ENCODE measurements around the gene LGSN. TPM values are rescaled to one million over a fixed set of nuclear protein-coding genes. Genes with fewer than 3 reads are reported as not detected.

The LGSN gene
- total and polyA plus RNA-seq, 7 experiments from 2014 or later, result 0.11 to 0.21 TPM; not detected in 5

- H3K27ac Mint-ChIP-seq, result no peak overlapping the region
- Histone ChIP-seq H3K27me3 (ENCODE audit: control insufficient read depth in 2 of 2, insufficient read depth in 2 of 2, low read length in 2 of 2) (no peaks in the 10 kb centered on the region), H3K9me3 (ENCODE audit: control insufficient read depth in 2 of 3, low read length in 3 of 3) (no peaks in the 10 kb centered on the region), H3K36me3 (ENCODE audit: control insufficient read depth in 2 of 3, insufficient read depth in 3 of 3, low read length in 3 of 3) (no peaks in the 10 kb centered on the region), H3K4me3 (ENCODE audit: low read length) (no peak overlapping the region), H3K4me1 (ENCODE audit: control insufficient read depth in 2 of 2, insufficient read depth in 2 of 2, low read length in 2 of 2) (no peaks in the 10 kb centered on the region), H3K27ac (ENCODE audit: low read depth, low read length) (no peak overlapping the region)
- ChIA-PET POLR2A (no interaction called here), CTCF (no interaction called here)
- DNase-seq, result no peak
- peaks cover 0 to 7% (median 4%) of the 10 kb centered on the region in 5 donors for H3K27me3 Mint-ChIP-seq
- ATAC-seq, result no peak
- H3K4me1 Mint-ChIP-seq, result no peaks in the 10 kb centered on the region
- intact Hi-C loops (cut with micrococcal nuclease), result no loop called here
- peaks cover 0 to 11% (median 0%) of the 10 kb centered on the region in 11 donors for H3K9me3 Mint-ChIP-seq
- no peaks in the 10 kb centered on the region for H3K36me3 Mint-ChIP-seq
- no peak overlapping the region for H3K4me3 Mint-ChIP-seq
Measured at GRCh38 chr6:63295553-63296194, 24.1 kb downstream of the LGSN start.

- no peak overlapping the region for H3K4me3 Mint-ChIP-seq
- ATAC-seq (no peak), DNase-seq (no peak)
- H3K9me3 Mint-ChIP-seq, result peaks cover 0 to 1% (median 0%) of the 10 kb centered on the region in 11 donors
- no peaks in the 10 kb centered on the region for H3K4me1 ChIP-seq (ENCODE audit: control insufficient read depth in 2 of 2, insufficient read depth in 2 of 2, low read length in 2 of 2)
- intact Hi-C loops (cut with micrococcal nuclease), result no loop called here
- H3K36me3 ChIP-seq (ENCODE audit: control insufficient read depth in 2 of 3, insufficient read depth in 3 of 3, low read length in 3 of 3), result no peaks in the 10 kb centered on the region
- no peak overlapping the region for H3K4me3 ChIP-seq (ENCODE audit: low read length)
- H3K27me3 ChIP-seq (ENCODE audit: control insufficient read depth in 2 of 2, insufficient read depth in 2 of 2, low read length in 2 of 2), result no peaks in the 10 kb centered on the region
- ChIA-PET POLR2A (no interaction called here), CTCF (no interaction called here)
- no peaks in the 10 kb centered on the region for H3K36me3 Mint-ChIP-seq
- peaks cover 0 to 5% (median under 1%) of the 10 kb centered on the region in 5 donors for H3K27me3 Mint-ChIP-seq
- no peaks in the 10 kb centered on the region for H3K9me3 ChIP-seq (ENCODE audit: control insufficient read depth in 2 of 3, low read length in 3 of 3)
- no peak overlapping the region for H3K27ac Mint-ChIP-seq
- no peak overlapping the region for H3K27ac ChIP-seq (ENCODE audit: low read depth, low read length)
- no peaks in the 10 kb centered on the region for H3K4me1 Mint-ChIP-seq
Measured at GRCh38 chr6:63290492-63291058, 29.2 kb downstream of the LGSN start.

DNA sequence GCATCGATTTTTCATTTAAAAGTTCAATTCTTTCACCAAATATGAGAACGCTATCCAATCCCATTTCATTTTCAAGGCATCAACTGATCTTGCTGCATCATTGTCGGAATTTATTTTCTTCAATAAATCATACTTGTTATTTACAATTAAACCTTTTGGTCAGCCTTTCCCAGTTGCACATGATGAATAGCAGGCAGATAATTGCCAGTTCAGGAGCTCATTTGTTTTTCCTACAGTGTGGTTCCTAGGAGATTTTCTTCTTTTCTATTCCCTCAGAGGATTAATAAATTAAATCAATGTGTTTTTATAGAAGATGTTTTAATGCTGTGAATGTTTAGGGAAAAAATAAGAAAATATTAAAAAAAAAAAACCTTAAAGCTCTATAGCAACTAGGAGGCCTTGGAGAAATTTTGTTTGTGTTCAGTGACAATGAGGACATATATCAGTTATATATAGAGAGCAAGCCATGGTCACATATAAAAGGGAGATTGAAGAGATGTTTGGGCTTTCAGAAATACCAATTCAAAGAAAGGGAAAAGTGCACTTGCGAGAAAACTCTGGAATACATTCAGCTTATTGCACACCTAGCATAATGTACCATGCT is 30.4 kb downstream of the LGSN start:
- H3K27ac Mint-ChIP-seq, result no peak overlapping the region
- H3K4me1 Mint-ChIP-seq, result no peaks in the 10 kb centered on the region
- intact Hi-C loops (cut with micrococcal nuclease), result no loop called here
- DNase-seq (no peak), ATAC-seq (no peak)
- CTCF ChIA-PET, result no interaction called here
- POLR2A ChIA-PET, result no interaction called here
- no peak overlapping the region for H3K4me3 ChIP-seq (ENCODE audit: low read length)
- no peaks in the 10 kb centered on the region for H3K27me3 ChIP-seq (ENCODE audit: control insufficient read depth in 2 of 2, insufficient read depth in 2 of 2, low read length in 2 of 2)
- H3K9me3 Mint-ChIP-seq, result no peaks in the 10 kb centered on the region
- no peaks in the 10 kb centered on the region for H3K9me3 ChIP-seq (ENCODE audit: control insufficient read depth in 2 of 3, low read length in 3 of 3)
- H3K4me3 Mint-ChIP-seq, result no peak overlapping the region
- H3K27me3 Mint-ChIP-seq, result peaks cover 0 to 12% (median 1%) of the 10 kb centered on the region in 5 donors
- no peaks in the 10 kb centered on the region for H3K4me1 ChIP-seq (ENCODE audit: control insufficient read depth in 2 of 2, insufficient read depth in 2 of 2, low read length in 2 of 2)
- no peaks in the 10 kb centered on the region for H3K36me3 ChIP-seq (ENCODE audit: control insufficient read depth in 2 of 3, insufficient read depth in 3 of 3, low read length in 3 of 3)
- no peaks in the 10 kb centered on the region for H3K36me3 Mint-ChIP-seq
- H3K27ac ChIP-seq (ENCODE audit: low read depth, low read length), result no peak overlapping the region

- no peak overlapping the region for H3K27ac ChIP-seq (ENCODE audit: low read depth, low read length)
- Mint-ChIP-seq H3K4me1 (no peaks in the 10 kb centered on the region), H3K27ac (no peak overlapping the region), H3K27me3 (peaks cover 0 to 10% (median 0%) of the 10 kb centered on the region in 5 donors), H3K36me3 (no peaks in the 10 kb centered on the region), H3K9me3 (peaks cover 0 to 6% (median 0%) of the 10 kb centered on the region in 11 donors), H3K4me3 (no peak overlapping the region)
- DNase-seq, result no peak
- CTCF ChIA-PET, result interaction anchor here (0.7 kb wide), 1 partner anchor 102 kb away, joined by 3 read pairs; no protein-coding TSS in a partner anchor
- intact Hi-C loops (cut with micrococcal nuclease), result no loop called here
- H3K4me3 ChIP-seq (ENCODE audit: low read length), result no peak overlapping the region
- no peaks in the 10 kb centered on the region for H3K27me3 ChIP-seq (ENCODE audit: control insufficient read depth in 2 of 2, insufficient read depth in 2 of 2, low read length in 2 of 2)
- POLR2A ChIA-PET, result no interaction called here
- H3K4me1 ChIP-seq (ENCODE audit: control insufficient read depth in 2 of 2, insufficient read depth in 2 of 2, low read length in 2 of 2), result no peaks in the 10 kb centered on the region
- ATAC-seq, result no peak
- no peaks in the 10 kb centered on the region for H3K9me3 ChIP-seq (ENCODE audit: control insufficient read depth in 2 of 3, low read length in 3 of 3)
- no peaks in the 10 kb centered on the region for H3K36me3 ChIP-seq (ENCODE audit: control insufficient read depth in 2 of 3, insufficient read depth in 3 of 3, low read length in 3 of 3)
Measured at GRCh38 chr6:63280639-63281180, 39.1 kb downstream of the LGSN start.

DNA sequence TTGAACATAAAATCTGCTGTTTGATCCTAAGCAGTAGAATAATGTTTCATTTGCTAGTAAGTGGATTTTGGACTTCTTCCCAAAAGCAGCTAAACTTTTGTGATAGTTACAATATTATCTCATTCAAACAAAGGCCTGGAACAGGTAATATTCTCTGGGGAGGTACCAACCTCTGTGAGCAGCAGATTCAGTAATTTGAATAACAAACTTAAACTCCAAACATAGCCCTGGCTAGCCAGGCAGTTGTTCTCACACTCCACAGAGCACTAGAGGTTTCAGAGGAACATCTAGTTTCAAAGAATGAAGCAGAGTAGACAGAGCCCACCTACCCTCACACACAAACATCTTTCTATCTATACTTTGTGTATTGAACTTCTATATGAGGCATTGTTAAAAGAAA is 40.9 kb downstream of the LGSN start:
- H3K27ac Mint-ChIP-seq, result no peak overlapping the region
- Histone ChIP-seq H3K9me3 (ENCODE audit: control insufficient read depth in 2 of 3, low read length in 3 of 3) (no peaks in the 10 kb centered on the region), H3K27me3 (ENCODE audit: control insufficient read depth in 2 of 2, insufficient read depth in 2 of 2, low read length in 2 of 2) (no peaks in the 10 kb centered on the region), H3K4me3 (ENCODE audit: low read length) (no peak overlapping the region), H3K4me1 (ENCODE audit: control insufficient read depth in 2 of 2, insufficient read depth in 2 of 2, low read length in 2 of 2) (no peaks in the 10 kb centered on the region), H3K36me3 (ENCODE audit: control insufficient read depth in 2 of 3, insufficient read depth in 3 of 3, low read length in 3 of 3) (no peaks in the 10 kb centered on the region), H3K27ac (ENCODE audit: low read depth, low read length) (no peak overlapping the region)
- CTCF ChIA-PET, result no interaction called here
- POLR2A ChIA-PET, result no interaction called here
- peaks cover 0 to 8% (median 0%) of the 10 kb centered on the region in 11 donors for H3K9me3 Mint-ChIP-seq
- no peak for DNase-seq
- intact Hi-C loops (cut with micrococcal nuclease), result no loop called here
- H3K27me3 Mint-ChIP-seq, result peaks cover 0 to 7% (median 0%) of the 10 kb centered on the region in 5 donors
- no peak for ATAC-seq
- H3K4me1 Mint-ChIP-seq, result no peaks in the 10 kb centered on the region
- no peaks in the 10 kb centered on the region for H3K36me3 Mint-ChIP-seq
- no peak overlapping the region for H3K4me3 Mint-ChIP-seq

GRCh38 chr6:63275953-63276352 is 43.8 kb downstream of the LGSN start:
- Mint-ChIP-seq H3K36me3 (no peaks in the 10 kb centered on the region), H3K4me3 (no peak overlapping the region), H3K27me3 (peaks cover 0 to 8% (median 0%) of the 10 kb centered on the region in 5 donors), H3K4me1 (no peaks in the 10 kb centered on the region), H3K27ac (no peak overlapping the region), H3K9me3 (peaks cover 0 to 8% (median 0%) of the 10 kb centered on the region in 11 donors)
- POLR2A ChIA-PET, result no interaction called here
- no peaks in the 10 kb centered on the region for H3K27me3 ChIP-seq (ENCODE audit: control insufficient read depth in 2 of 2, insufficient read depth in 2 of 2, low read length in 2 of 2)
- H3K9me3 ChIP-seq (ENCODE audit: control insufficient read depth in 2 of 3, low read length in 3 of 3), result no peaks in the 10 kb centered on the region
- intact Hi-C loops (cut with micrococcal nuclease), result no loop called here
- no peaks in the 10 kb centered on the region for H3K36me3 ChIP-seq (ENCODE audit: control insufficient read depth in 2 of 3, insufficient read depth in 3 of 3, low read length in 3 of 3)
- DNase-seq (no peak), ATAC-seq (no peak)
- no peaks in the 10 kb centered on the region for H3K4me1 ChIP-seq (ENCODE audit: control insufficient read depth in 2 of 2, insufficient read depth in 2 of 2, low read length in 2 of 2)
- H3K4me3 ChIP-seq (ENCODE audit: low read length), result no peak overlapping the region
- CTCF ChIA-PET, result no interaction called here
- no peak overlapping the region for H3K27ac ChIP-seq (ENCODE audit: low read depth, low read length)

Data from naive thymus-derived CD4-positive, alpha-beta T cell (primary cell).